AG09319 (cell line): ENCODE results near the gene SEMA3F.

ENCODE experiments used
- DNase-seq: peaks from one replicate; pipeline ENCODE4 v3.0.0-alpha.2; 2010; ENCODE audit warnings: low read depth; ENCODE audit errors: extremely low read depth
- CTCF ChIP-seq: IDR thresholded peaks from 2 replicates; pipeline ENCODE4 v1.5.1; 2011; ENCODE audit warnings: low read depth, mild to moderate bottlenecking, inconsistent platforms, low read length, moderate library complexity

The SEMA3F gene

GRCh38 chr3:50125541-50126286 lies 29.4 kb upstream of the SEMA3F start:
- DNase-seq: no peak
- TF ChIP-seq CTCF: no peak

GRCh38 chr3:50126287-50127211 lies 28.6 kb upstream of the SEMA3F start:
- TF ChIP-seq CTCF: no peak
- DNase-seq: no peak

GRCh38 chr3:50127251-50127691 lies 27.9 kb upstream of the SEMA3F start:
- no peak for DNase-seq
- no peak for TF ChIP-seq CTCF

GRCh38 chr3:50128001-50128400 lies 27.1 kb upstream of the SEMA3F start:
- TF ChIP-seq CTCF: no peak
- no peak for DNase-seq

- no peak for DNase-seq
These were observed 24.7 kb upstream of the SEMA3F start for GRCh38 chr3:50130436-50130835.

GRCh38 chr3:50132421-50133282 lies 22.5 kb upstream of the SEMA3F start:
- TF ChIP-seq CTCF: no peak
- DNase-seq: no peak

More at GRCh38 chr3:50130436-50130835, 24.7 kb upstream of the SEMA3F start:
- TF ChIP-seq CTCF: no peak
